ENCODE results near the gene AGBL4.

The AGBL4 gene

GRCh38 chr1:48808496-48808895, 1215.3 kb downstream of the AGBL4 start:
- H2AFZ ChIP-seq (ENCODE audit: low read length): no peak overlapping the region
- H3K9me2 ChIP-seq (ENCODE audit: low read depth, low read length): no peaks in the 10 kb centered on the region
- H4K20me1 ChIP-seq (ENCODE audit: insufficient read depth, low read length): no peaks in the 10 kb centered on the region
- no peak overlapping the region for H3K4me2 ChIP-seq (ENCODE audit: low read length)
- no peaks in the 10 kb centered on the region for H3K4me1 ChIP-seq (ENCODE audit: insufficient read depth, low read length, severe bottlenecking)
- TF ChIP-seq EZH2 (IDR thresholded peaks at IDR 0.05; ENCODE audit: borderline replicate concordance, low read length): no peak
- no peak for TF ChIP-seq CTCF (IDR thresholded peaks at IDR 0.05; ENCODE audit: low read length)
- no peak overlapping the region for H3K4me3 ChIP-seq (ENCODE audit: low read depth, low read length, poor library complexity, severe bottlenecking)
- no peaks in the 10 kb centered on the region for H3K36me3 ChIP-seq (ENCODE audit: insufficient read depth, low read length)
- H3K79me2 ChIP-seq (ENCODE audit: insufficient read depth, low read length): no peaks in the 10 kb centered on the region
- no peak overlapping the region for H3K27ac ChIP-seq (ENCODE audit: low read depth, low read length, poor library complexity, severe bottlenecking)
- no peak overlapping the region for H3K9ac ChIP-seq (ENCODE audit: low read length)
- no peaks in the 10 kb centered on the region for H3F3A ChIP-seq (ENCODE audit: insufficient read depth, low read length)
- H3K9me3 ChIP-seq (ENCODE audit: low read length): no peaks in the 10 kb centered on the region
- no peaks in the 10 kb centered on the region for H3K27me3 ChIP-seq (ENCODE audit: insufficient read depth, low read length)

- no peak overlapping the region for H3K4me3 ChIP-seq (ENCODE audit: low read depth, low read length, poor library complexity, severe bottlenecking)
- no peak overlapping the region for H3K4me2 ChIP-seq (ENCODE audit: low read length)
- no peaks in the 10 kb centered on the region for H3F3A ChIP-seq (ENCODE audit: insufficient read depth, low read length)
- no peaks in the 10 kb centered on the region for H4K20me1 ChIP-seq (ENCODE audit: insufficient read depth, low read length)
- no peak overlapping the region for H2AFZ ChIP-seq (ENCODE audit: low read length)
- H3K4me1 ChIP-seq (ENCODE audit: insufficient read depth, low read length, severe bottlenecking): no peaks in the 10 kb centered on the region
- H3K27ac ChIP-seq (ENCODE audit: low read depth, low read length, poor library complexity, severe bottlenecking): no peak overlapping the region
- H3K9ac ChIP-seq (ENCODE audit: low read length): no peak overlapping the region
- H3K9me2 ChIP-seq (ENCODE audit: low read depth, low read length): no peaks in the 10 kb centered on the region
- no peaks in the 10 kb centered on the region for H3K27me3 ChIP-seq (ENCODE audit: insufficient read depth, low read length)
- H3K9me3 ChIP-seq (ENCODE audit: low read length): no peaks in the 10 kb centered on the region
- no peak for TF ChIP-seq CTCF (IDR thresholded peaks at IDR 0.05; ENCODE audit: low read length)
- no peak for TF ChIP-seq EZH2 (IDR thresholded peaks at IDR 0.05; ENCODE audit: borderline replicate concordance, low read length)
- no peaks in the 10 kb centered on the region for H3K36me3 ChIP-seq (ENCODE audit: insufficient read depth, low read length)
- no peaks in the 10 kb centered on the region for H3K79me2 ChIP-seq (ENCODE audit: insufficient read depth, low read length)
Observed at GRCh38 chr1:48807554-48808260, 1216.0 kb downstream of the AGBL4 start.

GRCh38 chr1:48803474-48803873, 1220.3 kb downstream of the AGBL4 start:
- no peak overlapping the region for H2AFZ ChIP-seq (ENCODE audit: low read length)
- no peak overlapping the region for H3K4me2 ChIP-seq (ENCODE audit: low read length)
- H3K36me3 ChIP-seq (ENCODE audit: insufficient read depth, low read length): no peaks in the 10 kb centered on the region
- H4K20me1 ChIP-seq (ENCODE audit: insufficient read depth, low read length): no peaks in the 10 kb centered on the region
- H3K4me3 ChIP-seq (ENCODE audit: low read depth, low read length, poor library complexity, severe bottlenecking): no peak overlapping the region
- no peaks in the 10 kb centered on the region for H3K9me3 ChIP-seq (ENCODE audit: low read length)
- H3K27me3 ChIP-seq (ENCODE audit: insufficient read depth, low read length): no peaks in the 10 kb centered on the region
- no peaks in the 10 kb centered on the region for H3K79me2 ChIP-seq (ENCODE audit: insufficient read depth, low read length)
- H3K4me1 ChIP-seq (ENCODE audit: insufficient read depth, low read length, severe bottlenecking): no peaks in the 10 kb centered on the region
- no peaks in the 10 kb centered on the region for H3F3A ChIP-seq (ENCODE audit: insufficient read depth, low read length)
- TF ChIP-seq EZH2 (IDR thresholded peaks at IDR 0.05; ENCODE audit: borderline replicate concordance, low read length) (no peak), CTCF (IDR thresholded peaks at IDR 0.05; ENCODE audit: low read length) (no peak)
- no peak overlapping the region for H3K27ac ChIP-seq (ENCODE audit: low read depth, low read length, poor library complexity, severe bottlenecking)
- no peak overlapping the region for H3K9ac ChIP-seq (ENCODE audit: low read length)
- H3K9me2 ChIP-seq (ENCODE audit: low read depth, low read length): no peaks in the 10 kb centered on the region

Data from OCI-LY1 (cell line).